Upper lobe of left lung (tissue), 4 donors: ENCODE results near the gene PANX2.

Experiments used
- EP300 ChIP-seq, 4 donors: sonication (generic); formaldehyde crosslinking; IDR thresholded peaks; one replicate each; pipeline ENCODE4 v1.5.1; 2017; ENCODE audit warnings: antibody characterized with exemption in 4 of 4, control low read depth in 2 of 4
- POLR2A ChIP-seq, 4 donors: fragments of 450-650 bp; IDR thresholded peaks; one replicate each; pipeline ENCODE4 v1.5.1; 2016 to 2017; ENCODE audit warnings: antibody characterized with exemption in 4 of 4, mild to moderate bottlenecking in 2 of 4
- POLR2AphosphoS5 ChIP-seq, 2 donors: sonication (generic); formaldehyde crosslinking; IDR thresholded peaks; one replicate each; pipeline ENCODE4 v1.5.1; 2017; ENCODE audit warnings: antibody characterized with exemption in 2 of 2
- TF ChIP-seq, protein P1 (sequence below), 6 experiments: fragments of 450-650 bp in 4 of 6; fragments of 200-600 bp in 2 of 6; sonication (generic) in 2 of 6; IDR thresholded peaks; one replicate each; pipeline ENCODE4 v1.5.1; 2016 to 2019; ENCODE audit warnings: antibody characterized with exemption in 6 of 6

DNA sequence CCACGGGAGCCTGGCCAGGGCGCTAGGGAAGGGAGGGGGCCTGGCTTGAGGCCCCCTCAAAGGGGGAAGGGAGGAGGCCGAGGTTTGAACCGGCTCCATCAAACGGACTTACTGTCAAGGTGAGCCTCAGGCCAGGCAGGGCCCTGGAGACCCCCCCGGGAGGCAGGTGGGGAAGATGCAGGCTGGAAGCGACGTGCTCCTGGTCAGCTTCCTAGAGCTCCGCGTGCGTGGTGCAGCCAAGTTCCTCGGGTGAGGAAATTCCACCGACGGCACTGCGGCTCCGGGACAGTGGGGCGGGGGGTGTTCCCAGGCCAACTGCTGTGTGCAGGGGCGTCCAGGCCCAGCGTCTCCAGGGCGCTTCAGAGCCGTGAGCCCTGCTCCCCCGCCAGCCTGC, 7.9 kb downstream of the PANX2 start:
- TF ChIP-seq, protein P1, sequence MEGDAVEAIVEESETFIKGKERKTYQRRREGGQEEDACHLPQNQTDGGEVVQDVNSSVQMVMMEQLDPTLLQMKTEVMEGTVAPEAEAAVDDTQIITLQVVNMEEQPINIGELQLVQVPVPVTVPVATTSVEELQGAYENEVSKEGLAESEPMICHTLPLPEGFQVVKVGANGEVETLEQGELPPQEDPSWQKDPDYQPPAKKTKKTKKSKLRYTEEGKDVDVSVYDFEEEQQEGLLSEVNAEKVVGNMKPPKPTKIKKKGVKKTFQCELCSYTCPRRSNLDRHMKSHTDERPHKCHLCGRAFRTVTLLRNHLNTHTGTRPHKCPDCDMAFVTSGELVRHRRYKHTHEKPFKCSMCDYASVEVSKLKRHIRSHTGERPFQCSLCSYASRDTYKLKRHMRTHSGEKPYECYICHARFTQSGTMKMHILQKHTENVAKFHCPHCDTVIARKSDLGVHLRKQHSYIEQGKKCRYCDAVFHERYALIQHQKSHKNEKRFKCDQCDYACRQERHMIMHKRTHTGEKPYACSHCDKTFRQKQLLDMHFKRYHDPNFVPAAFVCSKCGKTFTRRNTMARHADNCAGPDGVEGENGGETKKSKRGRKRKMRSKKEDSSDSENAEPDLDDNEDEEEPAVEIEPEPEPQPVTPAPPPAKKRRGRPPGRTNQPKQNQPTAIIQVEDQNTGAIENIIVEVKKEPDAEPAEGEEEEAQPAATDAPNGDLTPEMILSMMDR (IDR thresholded peaks at IDR 0.05) = no peak
- TF ChIP-seq POLR2A (IDR thresholded peaks at IDR 0.05) (no peak), POLR2AphosphoS5 (IDR thresholded peaks at IDR 0.05) (no peak), EP300 (IDR thresholded peaks at IDR 0.05) (no peak)
